HepG2 (cell line): ENCODE data around the gene ZNF621. TPM values are rescaled to one million over a fixed set of nuclear protein-coding genes. Genes with fewer than 3 reads are reported as not detected.

Experiments
- SIN3A ChIP-seq: IDR thresholded peaks from 2 replicates; pipeline ENCODE4 v1.6.1; 2011; ENCODE audit warnings: low read depth, mild to moderate bottlenecking, control low read depth, low read length, borderline replicate concordance
- ZFX ChIP-seq: sonication (generic); formaldehyde crosslinking; IDR thresholded peaks from 2 replicates; pipeline ENCODE4 v1.4.0; 2020; ENCODE audit warnings: mild to moderate bottlenecking, low read depth, missing genetic modification reagents, moderate library complexity
- ZNF318 ChIP-seq: sonication (generic); formaldehyde crosslinking; IDR thresholded peaks from 2 replicates; pipeline ENCODE4 v1.4.0; 2020; ENCODE audit warnings: mild to moderate bottlenecking, missing genetic modification reagents
- ZNF550 ChIP-seq: sonication (generic); formaldehyde crosslinking; IDR thresholded peaks from 2 replicates; pipeline ENCODE4 v1.4.0; 2020; ENCODE audit warnings: mild to moderate bottlenecking, missing genetic modification reagents, borderline replicate concordance
- ZNF703 ChIP-seq: sonication (generic); formaldehyde crosslinking; IDR thresholded peaks from 2 replicates; pipeline ENCODE4 v1.5.1; 2020; ENCODE audit warnings: missing genetic modification reagents, mild to moderate bottlenecking, moderate library complexity, borderline replicate concordance
- ZNF740 ChIP-seq: sonication (generic); formaldehyde crosslinking; IDR thresholded peaks from 2 replicates; pipeline ENCODE4 v1.4.0; 2020; ENCODE audit warnings: missing genetic modification reagents
- polyA plus RNA-seq, 8 experiments: library from polyadenylated mRNA; depleted of rRNA in 3 of 8; stranded (reverse) in 7 of 8; unstranded in 1 of 8; fragments of >200 nt; fragmentation: Illumina TruSeq in 4 of 8; extraction: Trizol in 4 of 8; gene quantifications; 2 replicates each; pipeline versions ENCODE4 v1.2.1 to v1.2.3, GENCODE V29; 2011 to 2016; ENCODE audit warnings: low read depth in 4 of 8, missing spikeins in 1 of 8, mixed read lengths in 1 of 8; ENCODE audit not compliant: insufficient read depth in 1 of 8
- total RNA-seq, 5 experiments: library from RNA; depleted of rRNA; stranded (reverse); fragments of >200 nt; fragmentation: Illumina TruSeq; extraction: Trizol; gene quantifications; 2 replicates each; pipeline ENCODE4 v1.2.3, GENCODE V29; 2016; ENCODE audit warnings: low read depth in 1 of 5

Gene ZNF621
- total and polyA plus RNA-seq, 2 of the 13 experiments (the other 11 are each of a cell fraction or from before 2014, with no cell fraction given), result 13.2 to 14.9 TPM

GRCh38 chr3:40518848-40519247, 5.9 kb upstream of the ZNF621 start (continued):
- TF ChIP-seq ZNF318 (CRISPR knock-in tag), result no peak
- no peak for TF ChIP-seq SIN3A
- TF ChIP-seq ZNF740, result no peak
- no peak for TF ChIP-seq ZNF550 (CRISPR knock-in tag)
- TF ChIP-seq ZFX (CRISPR knock-in tag), result no peak
- no peak for TF ChIP-seq ZNF703 (CRISPR knock-in tag)
